ENCODE data around the gene KLK5. TPM values are rescaled to one million over a fixed set of nuclear protein-coding genes. Genes with fewer than 3 reads are reported as not detected.
A peak's percentile ranks its signal among the peaks of the same experiment; 100 is the strongest.

The KLK5 gene
- total RNA-seq, 1 donor from 2014 or later = not detected

DNA sequence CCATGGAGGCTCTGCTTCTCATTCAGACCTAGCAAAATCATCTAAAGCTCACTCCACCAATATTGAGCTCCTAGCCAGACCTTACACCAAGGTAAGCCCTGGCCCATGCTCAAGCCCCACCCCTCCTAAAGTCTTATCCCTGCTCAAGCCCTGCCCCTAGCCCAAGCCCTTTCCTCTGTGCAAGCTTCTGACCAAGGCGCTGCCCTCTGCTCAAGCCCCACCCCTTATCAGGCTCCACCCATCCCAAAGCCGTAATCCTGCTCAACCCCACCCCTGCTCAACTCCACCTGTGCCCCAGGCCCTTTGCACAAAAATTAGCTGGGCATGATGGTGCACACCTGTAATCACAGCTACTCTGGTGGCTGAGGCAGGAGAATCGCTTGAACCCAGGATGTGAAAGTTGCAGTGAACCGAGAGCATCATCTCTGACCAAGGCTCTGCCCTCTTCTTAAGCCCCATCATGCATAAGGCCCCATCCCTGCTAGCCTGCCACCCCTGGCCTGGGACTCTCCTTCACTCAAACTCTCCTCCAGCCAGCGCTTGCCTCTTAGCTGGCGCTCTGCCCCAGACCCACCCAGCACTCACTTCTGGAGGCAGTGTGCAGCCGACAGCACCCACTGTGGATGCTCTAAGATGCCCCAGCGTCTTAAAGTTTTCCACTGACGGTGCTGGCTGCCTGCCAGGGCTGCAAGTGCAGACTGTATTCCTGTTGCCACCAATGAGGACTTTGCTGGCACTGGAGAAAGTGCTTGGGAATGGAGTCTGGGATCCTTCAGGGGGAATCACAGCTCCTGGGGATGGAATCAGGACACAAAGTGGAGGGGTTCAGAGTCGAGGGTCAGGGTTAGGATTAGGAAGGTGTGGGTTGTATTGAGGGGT is 58.1 kb downstream of the KLK5 start:
- Mint-ChIP-seq H3K27ac (peak overlapping the region; percentile 14), H3K27me3 (no peaks in the 10 kb centered on the region), H3K4me1 (peaks cover 70% of the 10 kb centered on the region), H3K4me3 (peak overlapping the region; percentile 20), H3K9me3 (peaks cover 4% of the 10 kb centered on the region), H3K36me3 (ENCODE audit: low read depth) (no peaks in the 10 kb centered on the region)
- TF ChIP-seq, protein P1, sequence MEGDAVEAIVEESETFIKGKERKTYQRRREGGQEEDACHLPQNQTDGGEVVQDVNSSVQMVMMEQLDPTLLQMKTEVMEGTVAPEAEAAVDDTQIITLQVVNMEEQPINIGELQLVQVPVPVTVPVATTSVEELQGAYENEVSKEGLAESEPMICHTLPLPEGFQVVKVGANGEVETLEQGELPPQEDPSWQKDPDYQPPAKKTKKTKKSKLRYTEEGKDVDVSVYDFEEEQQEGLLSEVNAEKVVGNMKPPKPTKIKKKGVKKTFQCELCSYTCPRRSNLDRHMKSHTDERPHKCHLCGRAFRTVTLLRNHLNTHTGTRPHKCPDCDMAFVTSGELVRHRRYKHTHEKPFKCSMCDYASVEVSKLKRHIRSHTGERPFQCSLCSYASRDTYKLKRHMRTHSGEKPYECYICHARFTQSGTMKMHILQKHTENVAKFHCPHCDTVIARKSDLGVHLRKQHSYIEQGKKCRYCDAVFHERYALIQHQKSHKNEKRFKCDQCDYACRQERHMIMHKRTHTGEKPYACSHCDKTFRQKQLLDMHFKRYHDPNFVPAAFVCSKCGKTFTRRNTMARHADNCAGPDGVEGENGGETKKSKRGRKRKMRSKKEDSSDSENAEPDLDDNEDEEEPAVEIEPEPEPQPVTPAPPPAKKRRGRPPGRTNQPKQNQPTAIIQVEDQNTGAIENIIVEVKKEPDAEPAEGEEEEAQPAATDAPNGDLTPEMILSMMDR (IDR thresholded peaks at IDR 0.05) = no peak
- intact Hi-C loops (cut with micrococcal nuclease) = loop anchor here (5.0 kb wide), 2 partner anchors 57 to 552 kb away; no protein-coding TSS in a partner anchor
- ChIA-PET CTCF (no interaction called here), POLR2A (interaction anchor here (0.7 to 1.3 kb wide), 3 partner anchors 90 to 1218 kb away, joined by 3 to 4 read pairs (median 4); partner anchors contain the start of gene PRMT1)
- DNase-seq = no peak
- no peak for ATAC-seq (ENCODE audit: low read depth)

Other genes starting within 250 kb of the KLK5 start
- gene SHANK1, start 233.2 kb downstream of the KLK5 start, total RNA-seq = not detected in 2 replicates
- 0.24 and 0.38 TPM in 2 replicates for gene CLEC11A, start 229.7 kb downstream of the KLK5 start, total RNA-seq
- gene GPR32, start 182.6 kb downstream of the KLK5 start, total RNA-seq = not detected in 2 replicates
- not detected in 2 replicates for gene ACP4, start 162.6 kb downstream of the KLK5 start, total RNA-seq
- gene KLK1, start 129.3 kb downstream of the KLK5 start, total RNA-seq = 10.0 and 13.0 TPM in 2 replicates
- not detected in 2 replicates for gene KLK15, start 119.5 kb downstream of the KLK5 start, total RNA-seq
- not detected in 2 replicates for gene KLK3, start 98.1 kb downstream of the KLK5 start, total RNA-seq
- gene KLK2, start 79.6 kb downstream of the KLK5 start, total RNA-seq = 0.69 and 1.8 TPM in 2 replicates
- 0.32 and 0.75 TPM in 2 replicates for gene KLK4, start 41.6 kb downstream of the KLK5 start, total RNA-seq
- not detected in 2 replicates for gene KLK6, start 16.6 kb upstream of the KLK5 start, total RNA-seq
- not detected in 2 replicates for gene KLK7, start 30.9 kb upstream of the KLK5 start, total RNA-seq
- gene KLK8, start 48.6 kb upstream of the KLK5 start, total RNA-seq = not detected in 2 replicates
- gene KLK10, start 66.7 kb upstream of the KLK5 start, total RNA-seq = not detected in 2 replicates
- not detected in 2 replicates for gene KLK11, start 73.6 kb upstream of the KLK5 start, total RNA-seq
- not detected in 2 replicates for gene KLK12, start 82.0 kb upstream of the KLK5 start, total RNA-seq
- not detected in 2 replicates for gene KLK13, start 112.1 kb upstream of the KLK5 start, total RNA-seq
- gene KLK14, start 129.8 kb upstream of the KLK5 start, total RNA-seq = 0.76 and 0.82 TPM in 2 replicates
- gene CTU1, start 155.4 kb upstream of the KLK5 start, total RNA-seq = 7.8 and 8.9 TPM in 2 replicates
- 0.29 TPM in 1 of 2 replicates, not detected in the other for gene SIGLEC9, start 171.9 kb upstream of the KLK5 start, total RNA-seq
- gene SIGLEC7, start 189.3 kb upstream of the KLK5 start, total RNA-seq = not detected in 2 replicates

Measured in activated B cell treated with CpG ODN at 0.5 μM for 24 hours (primary cell).